Bronchial epithelial cell (primary cell): ENCODE data around the gene CREB5. TPM values are rescaled to one million over a fixed set of nuclear protein-coding genes. Genes with fewer than 3 reads are reported as not detected.

Experiments
- DNase-seq: peaks from one replicate; pipeline ENCODE4 v3.0.0-alpha.2; 2010; ENCODE audit warnings: low read depth
- FAIRE-seq: peaks from 2 replicates; lab custom pipeline; 2011; peaks lifted over from hg19 to GRCh38; lab: Jason Lieb, UNC
- H3K27me3 ChIP-seq: 2 replicates; pipeline ENCODE4 v1.5.1; 2011; ENCODE audit warnings: low read length; ENCODE audit not compliant: control insufficient read depth, insufficient read depth
- H3K36me3 ChIP-seq: 2 replicates; pipeline ENCODE4 v1.5.1; 2011; ENCODE audit warnings: low read length; ENCODE audit not compliant: control insufficient read depth, insufficient read depth
- H3K4me3 ChIP-seq: 2 replicates; pipeline ENCODE4 v1.5.1; 2011; ENCODE audit warnings: mild to moderate bottlenecking, low read depth, low read length, control low read depth
- CTCF ChIP-seq: IDR thresholded peaks from 2 replicates; pipeline ENCODE4 v1.5.1; 2011; ENCODE audit warnings: mild to moderate bottlenecking, moderate library complexity, low read length, control low read depth, inconsistent platforms; ENCODE audit not compliant: insufficient read depth, severe bottlenecking
- total RNA-seq: library from RNA; depleted of rRNA; stranded (reverse); fragments of >200 nt; gene quantifications from 2 replicates; pipeline ENCODE4 v1.2.1, GENCODE V29; 2014

The CREB5 gene
- total RNA-seq, 1 donor from 2014 or later, result 2.1 TPM

- H3K27me3 ChIP-seq, result no peaks in the 10 kb centered on the region
- FAIRE-seq (peak; percentile 68), DNase-seq (peak; percentile 75)
These were observed 174.9 kb downstream of the CREB5 start for GRCh38 chr7:28587211-28587610.

GRCh38 chr7:28588602-28589001 is 176.3 kb downstream of the CREB5 start:
- Histone ChIP-seq H3K36me3 (no peaks in the 10 kb centered on the region), H3K4me3 (no peak overlapping the region), H3K27me3 (no peaks in the 10 kb centered on the region)
- no peak for FAIRE-seq
- DNase-seq, result no peak
- TF ChIP-seq CTCF, result no peak

More at GRCh38 chr7:28587211-28587610, 174.9 kb downstream of the CREB5 start:
- Histone ChIP-seq H3K36me3 (no peaks in the 10 kb centered on the region), H3K4me3 (no peak overlapping the region)
- TF ChIP-seq CTCF, result no peak

GRCh38 chr7:28591041-28591674 is 178.8 kb downstream of the CREB5 start:
- no peak for DNase-seq
- H3K36me3 ChIP-seq, result no peaks in the 10 kb centered on the region
- no peak overlapping the region for H3K4me3 ChIP-seq
- FAIRE-seq, result peak; percentile 28
- H3K27me3 ChIP-seq, result no peaks in the 10 kb centered on the region
- no peak for TF ChIP-seq CTCF

- FAIRE-seq, result no peak
- no peak for TF ChIP-seq CTCF
- no peaks in the 10 kb centered on the region for H3K27me3 ChIP-seq
- no peaks in the 10 kb centered on the region for H3K36me3 ChIP-seq
- DNase-seq, result no peak
- H3K4me3 ChIP-seq, result no peak overlapping the region
These were observed 179.5 kb downstream of the CREB5 start for GRCh38 chr7:28591725-28592349.

GRCh38 chr7:28592861-28593260 is 180.5 kb downstream of the CREB5 start:
- no peaks in the 10 kb centered on the region for H3K27me3 ChIP-seq
- no peak for TF ChIP-seq CTCF
- no peak for FAIRE-seq

More at GRCh38 chr7:28592861-28593260, 180.5 kb downstream of the CREB5 start:
- no peak overlapping the region for H3K4me3 ChIP-seq
- no peaks in the 10 kb centered on the region for H3K36me3 ChIP-seq
- DNase-seq, result no peak
